HepG2 (cell line): ENCODE measurements around the gene RHOT2. TPM values are rescaled to one million over a fixed set of nuclear protein-coding genes. Genes with fewer than 3 reads are reported as not detected.
A peak's percentile ranks its signal among the peaks of the same experiment; 100 is the strongest.

ENCODE experiments used
- CREB1 ChIP-seq, 2 experiments: fragments of 450-650 bp in 1 of 2; IDR thresholded peaks; 2 replicates each; pipeline ENCODE4 v1.6.1; 2016 to 2017; ENCODE audit warnings: control low read depth in 1 of 2, mild to moderate bottlenecking in 1 of 2, missing compliant biosample characterization in 1 of 2, missing genetic modification characterization in 1 of 2
- FUBP1 ChIP-seq: sonication (generic); formaldehyde crosslinking; IDR thresholded peaks from 2 replicates; pipeline ENCODE4 v1.5.1; 2020; ENCODE audit warnings: missing genetic modification reagents, mild to moderate bottlenecking, borderline replicate concordance
- GTF3A ChIP-seq: sonication (generic); formaldehyde crosslinking; conservative IDR thresholded peaks from 2 replicates; pipeline ENCODE4 v1.4.0; 2020; ENCODE audit warnings: mild to moderate bottlenecking, missing genetic modification reagents
- HHEX ChIP-seq: IDR thresholded peaks from 2 replicates; pipeline ENCODE4 v1.6.1; 2016; ENCODE audit warnings: control low read depth
- HNRNPH1 ChIP-seq: fragments of 200-400 bp; formaldehyde crosslinking; optimal IDR thresholded peaks from 2 replicates; pipeline ENCODE3; 2017; ENCODE audit warnings: mild to moderate bottlenecking, low read depth, low read length
- HOXD1 ChIP-seq: sonication (generic); formaldehyde crosslinking; IDR thresholded peaks from 2 replicates; pipeline ENCODE4 v1.5.0; 2020; ENCODE audit warnings: missing genetic modification reagents
- KLF12 ChIP-seq: sonication (generic); formaldehyde crosslinking; IDR thresholded peaks from 2 replicates; pipeline ENCODE4 v1.4.0; 2020; ENCODE audit warnings: missing genetic modification reagents, borderline replicate concordance
- MTA1 ChIP-seq: sonication (generic); formaldehyde crosslinking; IDR thresholded peaks from 2 replicates; pipeline ENCODE4 v1.4.0; 2020; ENCODE audit warnings: missing genetic modification reagents, mild to moderate bottlenecking, borderline replicate concordance
- REXO4 ChIP-seq: sonication (generic); formaldehyde crosslinking; IDR thresholded peaks from 2 replicates; pipeline ENCODE4 v1.8.0; 2022; ENCODE audit warnings: missing genetic modification reagents, mild to moderate bottlenecking, borderline replicate concordance
- RNF2 ChIP-seq: fragments of 450-650 bp; conservative IDR thresholded peaks from 2 replicates; pipeline ENCODE4 v1.6.1; 2016; ENCODE audit warnings: low read depth
- SMAD1 ChIP-seq: sonication (generic); formaldehyde crosslinking; IDR thresholded peaks from 2 replicates; pipeline ENCODE4 v1.4.0; 2020; ENCODE audit warnings: missing genetic modification reagents, low read depth, mild to moderate bottlenecking, borderline replicate concordance
- SPEN ChIP-seq: sonication (generic); formaldehyde crosslinking; IDR thresholded peaks from 2 replicates; pipeline ENCODE4 v1.5.1; 2020; ENCODE audit warnings: low read depth, mild to moderate bottlenecking, missing genetic modification reagents
- WIZ ChIP-seq: sonication (generic); formaldehyde crosslinking; IDR thresholded peaks from 2 replicates; pipeline ENCODE4 v1.5.1; 2020; ENCODE audit warnings: mild to moderate bottlenecking, missing genetic modification reagents
- ZFAT ChIP-seq: sonication (generic); formaldehyde crosslinking; conservative IDR thresholded peaks from 2 replicates; pipeline ENCODE4 v1.8.1; 2023; ENCODE audit warnings: missing genetic modification reagents, inconsistent platforms
- ZNF18 ChIP-seq: sonication (generic); formaldehyde crosslinking; IDR thresholded peaks from 2 replicates; pipeline ENCODE4 v1.8.0; 2022; ENCODE audit warnings: mild to moderate bottlenecking, missing genetic modification reagents; ENCODE audit not compliant: insufficient replicate concordance
- ZNF274 ChIP-seq: sonication (generic); formaldehyde crosslinking; IDR thresholded peaks from 2 replicates; pipeline ENCODE4 v1.5.1; 2020; ENCODE audit warnings: mild to moderate bottlenecking, missing genetic modification reagents
- ZNF414 ChIP-seq: sonication (generic); formaldehyde crosslinking; IDR thresholded peaks from 2 replicates; pipeline ENCODE4 v1.5.0; 2020; ENCODE audit warnings: missing genetic modification reagents
- ZNF441 ChIP-seq: sonication (generic); formaldehyde crosslinking; IDR thresholded peaks from 2 replicates; pipeline ENCODE4 v1.7.0; 2021; ENCODE audit warnings: missing genetic modification reagents, borderline replicate concordance
- ZNF670 ChIP-seq: sonication (generic); formaldehyde crosslinking; IDR thresholded peaks from 2 replicates; pipeline ENCODE4 v1.8.0; 2022; ENCODE audit warnings: mild to moderate bottlenecking, missing genetic modification reagents, borderline replicate concordance
- ZNF879 ChIP-seq: sonication (generic); formaldehyde crosslinking; IDR thresholded peaks from 2 replicates; pipeline ENCODE4 v1.8.1; 2023; ENCODE audit warnings: missing genetic modification reagents
- polyA plus RNA-seq, 8 experiments: library from polyadenylated mRNA; depleted of rRNA in 3 of 8; stranded (reverse) in 7 of 8; unstranded in 1 of 8; fragments of >200 nt; fragmentation: Illumina TruSeq in 4 of 8; extraction: Trizol in 4 of 8; gene quantifications; 2 replicates each; pipeline versions ENCODE4 v1.2.1 to v1.2.3, GENCODE V29; 2011 to 2016; ENCODE audit warnings: low read depth in 4 of 8, missing spikeins in 1 of 8, mixed read lengths in 1 of 8; ENCODE audit not compliant: insufficient read depth in 1 of 8
- total RNA-seq, 5 experiments: library from RNA; depleted of rRNA; stranded (reverse); fragments of >200 nt; fragmentation: Illumina TruSeq; extraction: Trizol; gene quantifications; 2 replicates each; pipeline ENCODE4 v1.2.3, GENCODE V29; 2016; ENCODE audit warnings: low read depth in 1 of 5
- TF ChIP-seq, protein P1 (sequence below): IDR thresholded peaks from 2 replicates; pipeline ENCODE4 v1.6.1; 2016
- TF ChIP-seq, protein P2 (sequence below): sonication (generic); formaldehyde crosslinking; IDR thresholded peaks from 2 replicates; pipeline ENCODE4 v1.5.0; 2020; ENCODE audit warnings: missing genetic modification reagents

The RHOT2 gene
- total and polyA plus RNA-seq, 2 of the 13 experiments (the other 11 are each of a cell fraction or from before 2014, with no cell fraction given): 63.6 to 76.9 TPM

- TF ChIP-seq ZNF18 (CRISPR knock-in tag): peak; percentile 97
- peak; percentile 65; the same call in 1 of the 2 replicates for TF ChIP-seq ZNF441
- peak; percentile 45; the same call in 1 of the 2 replicates for TF ChIP-seq ZNF670
- no peak; the same call in 1 of the 2 replicates for TF ChIP-seq ZFAT (CRISPR knock-in tag)
- TF ChIP-seq REXO4 (CRISPR knock-in tag): no peak
- TF ChIP-seq HOXD1 (CRISPR knock-in tag): no peak
- TF ChIP-seq MTA1 (CRISPR knock-in tag): 0 out of 2 replicates have a peak, but pooled peaks have one; percentile 19
- TF ChIP-seq KLF12 (CRISPR knock-in tag): peak; percentile 74
- 0 out of 2 replicates have a peak, but pooled peaks have one; percentile 86 for TF ChIP-seq GTF3A (CRISPR knock-in tag)
- peak; percentile 88 for TF ChIP-seq CREB1 (IDR thresholded peaks at IDR 0.05)
- no peak for TF ChIP-seq CREB1 (CRISPR knock-in tag; IDR thresholded peaks at IDR 0.05)
- 0 out of 2 replicates have a peak, but pooled peaks have one; percentile 26 for TF ChIP-seq FUBP1 (CRISPR knock-in tag)
- peak; percentile 55; the same call in 1 of the 2 replicates for TF ChIP-seq SMAD1 (CRISPR knock-in tag)
- no peak for TF ChIP-seq HHEX (CRISPR knock-in tag)
- peak; percentile 1 for TF ChIP-seq HNRNPH1
- TF ChIP-seq, protein P1, sequence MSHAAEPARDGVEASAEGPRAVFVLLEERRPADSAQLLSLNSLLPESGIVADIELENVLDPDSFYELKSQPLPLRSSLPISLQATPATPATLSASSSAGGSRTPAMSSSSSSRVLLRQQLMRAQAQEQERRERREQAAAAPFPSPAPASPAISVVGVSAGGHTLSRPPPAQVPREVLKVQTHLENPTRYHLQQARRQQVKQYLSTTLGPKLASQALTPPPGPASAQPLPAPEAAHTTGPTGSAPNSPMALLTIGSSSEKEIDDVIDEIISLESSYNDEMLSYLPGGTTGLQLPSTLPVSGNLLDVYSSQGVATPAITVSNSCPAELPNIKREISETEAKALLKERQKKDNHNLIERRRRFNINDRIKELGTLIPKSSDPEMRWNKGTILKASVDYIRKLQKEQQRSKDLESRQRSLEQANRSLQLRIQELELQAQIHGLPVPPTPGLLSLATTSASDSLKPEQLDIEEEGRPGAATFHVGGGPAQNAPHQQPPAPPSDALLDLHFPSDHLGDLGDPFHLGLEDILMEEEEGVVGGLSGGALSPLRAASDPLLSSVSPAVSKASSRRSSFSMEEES (CRISPR knock-in tag): peak; percentile 85
- TF ChIP-seq, protein P2, sequence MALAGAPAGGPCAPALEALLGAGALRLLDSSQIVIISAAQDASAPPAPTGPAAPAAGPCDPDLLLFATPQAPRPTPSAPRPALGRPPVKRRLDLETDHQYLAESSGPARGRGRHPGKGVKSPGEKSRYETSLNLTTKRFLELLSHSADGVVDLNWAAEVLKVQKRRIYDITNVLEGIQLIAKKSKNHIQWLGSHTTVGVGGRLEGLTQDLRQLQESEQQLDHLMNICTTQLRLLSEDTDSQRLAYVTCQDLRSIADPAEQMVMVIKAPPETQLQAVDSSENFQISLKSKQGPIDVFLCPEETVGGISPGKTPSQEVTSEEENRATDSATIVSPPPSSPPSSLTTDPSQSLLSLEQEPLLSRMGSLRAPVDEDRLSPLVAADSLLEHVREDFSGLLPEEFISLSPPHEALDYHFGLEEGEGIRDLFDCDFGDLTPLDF (CRISPR knock-in tag): peak; percentile 91
- no peak; the same call in 1 of the 2 replicates for TF ChIP-seq WIZ (CRISPR knock-in tag)
- peak; percentile 56 for TF ChIP-seq ZNF274 (CRISPR knock-in tag)
- peak; percentile 98 for TF ChIP-seq SPEN (CRISPR knock-in tag)
- no peak for TF ChIP-seq ZNF879 (CRISPR knock-in tag)
- TF ChIP-seq ZNF414 (CRISPR knock-in tag): peak; percentile 90; the same call in 1 of the 2 replicates
- peak; percentile 98 for TF ChIP-seq RNF2
Measured at GRCh38 chr16:648781-649589, 18.9 kb upstream of the RHOT2 start, which contains the start of gene WDR90 (continued).
